ENCODE results near the gene SEZ6L2. TPM values are rescaled to one million over a fixed set of nuclear protein-coding genes. Genes with fewer than 3 reads are reported as not detected.

The SEZ6L2 gene
- total and polyA plus RNA-seq, 8 donors: 12.6 to 38.8 (median 18.3) TPM

DNA sequence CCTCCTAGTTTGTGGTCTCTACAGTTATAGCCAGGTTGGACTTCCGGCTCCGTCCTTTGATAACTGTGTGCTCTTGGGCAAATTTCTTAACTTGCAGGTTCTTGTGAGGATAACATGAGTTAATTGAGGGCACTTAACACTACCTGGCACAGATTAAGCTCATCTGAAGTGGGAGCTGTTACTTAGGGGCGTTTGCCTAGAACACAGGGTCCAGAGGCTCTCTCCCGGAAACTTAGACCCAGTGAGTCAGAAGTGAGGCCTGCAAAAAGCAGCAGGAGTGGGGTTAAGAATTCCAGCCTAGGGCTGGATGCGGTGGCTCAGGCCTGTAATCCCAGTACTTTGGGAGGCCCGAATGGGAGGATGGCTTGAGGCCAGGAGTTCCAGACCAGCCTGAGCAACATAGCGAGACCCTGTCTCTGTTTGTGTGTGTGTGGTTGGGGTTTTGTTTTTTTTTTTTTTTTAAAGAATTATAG, 77.7 kb downstream of the SEZ6L2 start:
- intact Hi-C loops (cut with DNase I): loop anchor here in 1 of 3 donors (2.0 kb wide), 1 partner anchor 17 kb away; no protein-coding TSS in a partner anchor
- DNase-seq: peak in 2 of 6 donors; percentile 41 to 43
- Histone ChIP-seq H3K36me3 (peaks cover 0 to 8% (median 0%) of the 10 kb centered on the region in 3 donors), H3K4me1 (peaks cover 50 to 76% (median 63%) of the 10 kb centered on the region in 3 donors), H3K4me3 (peak overlapping the region; percentile 48 to 77 (median 54)), H3K27ac (peak overlapping the region; percentile 63 to 93 (median 87)), H3K9me3 (no peaks in the 10 kb centered on the region), H3K27me3 (no peaks in the 10 kb centered on the region)
- no peak for FAIRE-seq
- TF ChIP-seq, protein P1, sequence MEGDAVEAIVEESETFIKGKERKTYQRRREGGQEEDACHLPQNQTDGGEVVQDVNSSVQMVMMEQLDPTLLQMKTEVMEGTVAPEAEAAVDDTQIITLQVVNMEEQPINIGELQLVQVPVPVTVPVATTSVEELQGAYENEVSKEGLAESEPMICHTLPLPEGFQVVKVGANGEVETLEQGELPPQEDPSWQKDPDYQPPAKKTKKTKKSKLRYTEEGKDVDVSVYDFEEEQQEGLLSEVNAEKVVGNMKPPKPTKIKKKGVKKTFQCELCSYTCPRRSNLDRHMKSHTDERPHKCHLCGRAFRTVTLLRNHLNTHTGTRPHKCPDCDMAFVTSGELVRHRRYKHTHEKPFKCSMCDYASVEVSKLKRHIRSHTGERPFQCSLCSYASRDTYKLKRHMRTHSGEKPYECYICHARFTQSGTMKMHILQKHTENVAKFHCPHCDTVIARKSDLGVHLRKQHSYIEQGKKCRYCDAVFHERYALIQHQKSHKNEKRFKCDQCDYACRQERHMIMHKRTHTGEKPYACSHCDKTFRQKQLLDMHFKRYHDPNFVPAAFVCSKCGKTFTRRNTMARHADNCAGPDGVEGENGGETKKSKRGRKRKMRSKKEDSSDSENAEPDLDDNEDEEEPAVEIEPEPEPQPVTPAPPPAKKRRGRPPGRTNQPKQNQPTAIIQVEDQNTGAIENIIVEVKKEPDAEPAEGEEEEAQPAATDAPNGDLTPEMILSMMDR (IDR thresholded peaks at IDR 0.05): no peak
- peak in 3 of 4 donors; percentile 2 to 14 (median 3) for ATAC-seq
- WGBS, 2 donors: 19 to 21% methylated on average over 7 of the region's 7 CpGs

Other genes starting within 250 kb of the SEZ6L2 start
- 1 to 10 TPM in 3 of 6 donors, under 1 TPM in 3; 0.23 to 6.4 (median 1.3) TPM for gene SPN, start 236.3 kb downstream of the SEZ6L2 start, total RNA-seq
- under 1 TPM; 0.16 to 0.49 TPM for gene SPN, start 236.3 kb downstream of the SEZ6L2 start, polyA plus RNA-seq
- gene QPRT, start 220.4 kb downstream of the SEZ6L2 start, total RNA-seq: 10 to 100 TPM; 16.3 to 29.7 (median 19.2) TPM
- 10 to 100 TPM in 1 of 2 donors, 1 to 10 TPM in 1; 8.2 to 15.1 TPM for gene QPRT, start 220.4 kb downstream of the SEZ6L2 start, polyA plus RNA-seq
- gene C16orf54, start 153.6 kb downstream of the SEZ6L2 start, total RNA-seq: 1 to 10 TPM in 2 of 6 donors, under 1 TPM in 3, not detected in 1; 0.24 to 1.5 (median 0.61) TPM
- under 1 TPM; 0.23 to 0.26 TPM for gene C16orf54, start 153.6 kb downstream of the SEZ6L2 start, polyA plus RNA-seq
- 1 to 10 TPM in 3 of 6 donors, under 1 TPM in 3; 0.06 to 3.1 (median 1.1) TPM for gene ZG16, start 121.3 kb downstream of the SEZ6L2 start, total RNA-seq
- 1 to 10 TPM in 1 of 2 donors, under 1 TPM in 1; 0.52 to 2.4 TPM for gene ZG16, start 121.3 kb downstream of the SEZ6L2 start, polyA plus RNA-seq
- 10 to 100 TPM in 4 of 6 donors, 1 to 10 TPM in 2; 7.7 to 17.4 (median 11.0) TPM for gene KIF22, start 108.8 kb downstream of the SEZ6L2 start, total RNA-seq
- gene KIF22, start 108.8 kb downstream of the SEZ6L2 start, polyA plus RNA-seq: 10 to 100 TPM; 43.1 to 51.2 TPM
- gene MAZ, start 93.0 kb downstream of the SEZ6L2 start, total RNA-seq: 100 to 1,000 TPM in 1 of 6 donors, 10 to 100 TPM in 5; 84.8 to 122 (median 96.2) TPM
- 100 to 1,000 TPM in 1 of 2 donors, 10 to 100 TPM in 1; 94.1 to 107 TPM for gene MAZ, start 93.0 kb downstream of the SEZ6L2 start, polyA plus RNA-seq
- 1 to 10 TPM in 1 of 6 donors, under 1 TPM in 5; 0.35 to 1.2 (median 0.45) TPM for gene PRRT2, start 87.4 kb downstream of the SEZ6L2 start, total RNA-seq
- 1 to 10 TPM; 2.6 to 3.2 TPM for gene PRRT2, start 87.4 kb downstream of the SEZ6L2 start, polyA plus RNA-seq
- 10 to 100 TPM in 3 of 6 donors, 1 to 10 TPM in 3; 8.1 to 14.5 (median 10.4) TPM for gene PAGR1, start 83.4 kb downstream of the SEZ6L2 start, total RNA-seq
- 10 to 100 TPM; 34.5 to 34.7 TPM for gene PAGR1, start 83.4 kb downstream of the SEZ6L2 start, polyA plus RNA-seq
- gene MVP, start 79.1 kb downstream of the SEZ6L2 start, total RNA-seq: 100 to 1,000 TPM in 2 of 6 donors, 10 to 100 TPM in 4; 58.8 to 123 (median 77.5) TPM
- gene MVP, start 79.1 kb downstream of the SEZ6L2 start, polyA plus RNA-seq: 100 to 1,000 TPM; 119 to 179 TPM
- gene CDIPT, start 36.3 kb downstream of the SEZ6L2 start, total RNA-seq: 10 to 100 TPM; 31.9 to 50.9 (median 37.3) TPM
- gene CDIPT, start 36.3 kb downstream of the SEZ6L2 start, polyA plus RNA-seq: 10 to 100 TPM; 52.7 to 69.8 TPM
- 10 to 100 TPM in 1 of 6 donors, 1 to 10 TPM in 5; 3.8 to 11.2 (median 7.1) TPM for gene ASPHD1, start 938 bp upstream of the SEZ6L2 start, total RNA-seq
- gene ASPHD1, start 938 bp upstream of the SEZ6L2 start, polyA plus RNA-seq: 10 to 100 TPM; 11.9 to 21.2 TPM
- 10 to 100 TPM in 1 of 6 donors, 1 to 10 TPM in 5; 7.7 to 15.8 (median 9.0) TPM for gene KCTD13, start 26.7 kb upstream of the SEZ6L2 start, total RNA-seq
- 10 to 100 TPM; 19.3 to 20.5 TPM for gene KCTD13, start 26.7 kb upstream of the SEZ6L2 start, polyA plus RNA-seq
- 10 to 100 TPM; 58.3 to 79.8 (median 68.1) TPM for gene TMEM219, start 62.5 kb upstream of the SEZ6L2 start, total RNA-seq
- 100 to 1,000 TPM; 112 to 114 TPM for gene TMEM219, start 62.5 kb upstream of the SEZ6L2 start, polyA plus RNA-seq
- 10 to 100 TPM; 13.5 to 26.1 (median 16.1) TPM for gene TAOK2, start 74.3 kb upstream of the SEZ6L2 start, total RNA-seq
- gene TAOK2, start 74.3 kb upstream of the SEZ6L2 start, polyA plus RNA-seq: 10 to 100 TPM; 28.7 to 41.1 TPM
- 1 to 10 TPM; 4.4 to 9.5 (median 6.2) TPM for gene HIRIP3, start 96.1 kb upstream of the SEZ6L2 start, total RNA-seq
- 10 to 100 TPM in 1 of 2 donors, 1 to 10 TPM in 1; 9.5 to 16.8 TPM for gene HIRIP3, start 96.1 kb upstream of the SEZ6L2 start, polyA plus RNA-seq
- gene INO80E, start 96.7 kb upstream of the SEZ6L2 start, total RNA-seq: 10 to 100 TPM; 24.0 to 46.8 (median 30.1) TPM
- 100 to 1,000 TPM in 1 of 2 donors, 10 to 100 TPM in 1; 51.0 to 113 TPM for gene INO80E, start 96.7 kb upstream of the SEZ6L2 start, polyA plus RNA-seq
- gene DOC2A, start 111.5 kb upstream of the SEZ6L2 start, total RNA-seq: 1 to 10 TPM in 1 of 6 donors, under 1 TPM in 5; 0.19 to 1.9 (median 0.40) TPM
- gene DOC2A, start 111.5 kb upstream of the SEZ6L2 start, polyA plus RNA-seq: 1 to 10 TPM; 2.6 to 4.4 TPM
- gene C16orf92, start 123.6 kb upstream of the SEZ6L2 start, total RNA-seq: not detected
- not detected for gene C16orf92, start 123.6 kb upstream of the SEZ6L2 start, polyA plus RNA-seq
- under 1 TPM in 3 of 6 donors, not detected in 3; 0.20 to 0.28 (median 0.24) TPM for gene TLCD3B, start 131.7 kb upstream of the SEZ6L2 start, total RNA-seq
- gene TLCD3B, start 131.7 kb upstream of the SEZ6L2 start, polyA plus RNA-seq: 1 to 10 TPM in 1 of 2 donors, under 1 TPM in 1; 0.95 to 2.1 TPM
- 100 to 1,000 TPM; 234 to 425 (median 329) TPM for gene ALDOA, start 166.2 kb upstream of the SEZ6L2 start, total RNA-seq
- gene ALDOA, start 166.2 kb upstream of the SEZ6L2 start, polyA plus RNA-seq: 100 to 1,000 TPM; 304 to 349 TPM
- 10 to 100 TPM; 21.7 to 43.2 (median 27.1) TPM for gene PPP4C, start 176.4 kb upstream of the SEZ6L2 start, total RNA-seq
- gene PPP4C, start 176.4 kb upstream of the SEZ6L2 start, polyA plus RNA-seq: 10 to 100 TPM; 47.2 to 53.7 TPM
- gene TBX6, start 192.4 kb upstream of the SEZ6L2 start, total RNA-seq: 1 to 10 TPM; 1.3 to 3.0 (median 1.7) TPM
- gene TBX6, start 192.4 kb upstream of the SEZ6L2 start, polyA plus RNA-seq: 1 to 10 TPM; 2.3 to 3.6 TPM
- gene YPEL3, start 196.7 kb upstream of the SEZ6L2 start, total RNA-seq: 10 to 100 TPM; 18.6 to 57.1 (median 35.5) TPM
- gene YPEL3, start 196.7 kb upstream of the SEZ6L2 start, polyA plus RNA-seq: 100 to 1,000 TPM; 127 to 134 TPM
- gene GDPD3, start 214.0 kb upstream of the SEZ6L2 start, total RNA-seq: 1 to 10 TPM in 4 of 6 donors, under 1 TPM in 2; 0.41 to 3.5 (median 1.3) TPM
- gene GDPD3, start 214.0 kb upstream of the SEZ6L2 start, polyA plus RNA-seq: 1 to 10 TPM; 3.6 to 7.4 TPM
- gene MAPK3, start 223.7 kb upstream of the SEZ6L2 start, total RNA-seq: 10 to 100 TPM; 19.8 to 34.1 (median 22.8) TPM
- 10 to 100 TPM; 24.4 to 38.2 TPM for gene MAPK3, start 223.7 kb upstream of the SEZ6L2 start, polyA plus RNA-seq